Fibroblast of skin of right quadriceps (primary cell): Measurements from ENCODE around the gene MAMSTR.
A peak's percentile ranks its signal among the peaks of the same experiment; 100 is the strongest.
"Not testable (repeated sequence)": the region's sequence is repeated elsewhere in the genome, so short reads cannot be mapped to it uniquely, and the experiment has no call there.

ENCODE experiments used
- DNase-seq: peaks from one replicate; pipeline ENCODE4 v3.0.0-alpha.2; 2013

MAMSTR gene

DNA sequence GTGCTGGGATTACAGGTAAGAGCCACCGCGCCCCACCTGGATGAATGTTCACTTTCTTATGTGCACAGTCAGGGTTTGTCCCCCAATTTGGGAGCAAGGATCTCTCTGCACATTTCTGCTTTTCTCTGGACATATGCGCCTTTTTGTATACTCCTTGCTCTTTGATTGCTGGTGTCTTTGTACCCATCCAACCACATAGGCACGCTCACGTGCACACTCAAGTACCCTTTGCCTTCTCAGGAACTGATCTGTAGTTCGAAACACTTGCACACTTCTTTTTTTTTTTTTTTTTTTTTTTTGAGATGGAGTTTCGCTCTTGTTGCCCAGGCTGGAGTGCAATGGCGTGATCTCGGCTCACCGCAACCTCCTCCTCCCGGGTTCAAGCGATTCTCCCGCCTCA, 1.4 kb downstream of the MAMSTR start:
- DNase-seq: not testable (repeated sequence)

DNA sequence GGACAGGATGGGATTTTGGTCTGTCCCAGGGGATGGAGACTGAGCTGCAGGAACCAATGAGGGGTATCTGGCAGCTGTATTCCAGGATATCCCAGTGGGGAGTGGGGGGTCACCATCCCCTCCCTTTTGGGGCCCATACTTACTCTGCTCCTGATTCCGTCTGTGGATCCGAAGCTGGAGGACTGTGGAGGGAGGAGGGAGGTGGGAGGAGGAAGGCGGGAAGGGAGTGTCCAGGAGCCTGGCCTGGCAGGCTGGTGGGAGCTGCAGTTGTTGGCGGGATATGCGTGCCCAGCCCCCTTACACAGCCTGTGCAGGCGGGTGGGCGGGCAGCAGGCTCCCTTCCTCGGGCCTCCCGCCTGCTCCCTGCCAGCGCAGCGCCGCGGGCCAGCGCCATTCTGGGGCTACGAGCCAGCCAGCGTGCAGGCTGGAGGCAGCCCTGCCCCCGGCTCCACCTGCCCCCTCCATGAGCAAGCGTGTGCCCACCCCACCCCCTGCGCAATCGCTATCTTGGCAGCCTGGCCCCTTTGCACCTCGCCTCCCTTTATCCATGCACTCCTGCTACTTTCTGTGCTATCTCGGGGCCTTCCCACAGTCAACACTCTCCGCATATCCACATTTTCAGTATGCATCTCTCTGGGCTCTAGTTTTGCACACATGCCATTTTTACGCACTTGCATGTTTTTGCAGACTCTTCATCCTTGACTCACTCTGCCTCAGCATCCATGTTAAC, 2.8 kb downstream of the MAMSTR start:
- peak; percentile 73 for DNase-seq

DNA sequence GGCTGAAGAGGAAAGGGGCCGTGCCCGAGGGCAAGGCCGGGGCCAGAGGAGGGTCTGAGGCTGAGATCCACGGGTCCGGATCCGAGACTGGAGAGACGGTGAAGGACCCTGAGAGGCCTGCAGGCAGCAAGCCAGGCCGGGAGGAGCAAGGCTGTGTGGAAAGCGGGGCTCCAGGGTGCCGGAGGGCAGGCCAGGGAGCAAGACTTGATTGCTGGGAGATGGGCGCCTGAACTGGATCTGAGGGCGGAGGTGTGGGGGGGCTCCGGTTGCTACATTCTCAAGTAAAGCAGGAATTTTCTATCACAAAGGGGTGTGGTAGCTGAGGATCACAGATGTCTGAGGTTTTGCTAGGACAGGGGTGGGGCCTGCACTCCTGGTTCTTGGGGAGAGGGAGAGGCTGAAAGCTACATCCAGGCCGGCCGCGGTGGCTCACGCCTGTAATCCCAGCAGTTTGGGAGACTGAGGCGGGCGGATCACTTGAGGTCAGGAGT, 3.8 kb downstream of the MAMSTR start:
- peak; percentile 34 for DNase-seq

DNA sequence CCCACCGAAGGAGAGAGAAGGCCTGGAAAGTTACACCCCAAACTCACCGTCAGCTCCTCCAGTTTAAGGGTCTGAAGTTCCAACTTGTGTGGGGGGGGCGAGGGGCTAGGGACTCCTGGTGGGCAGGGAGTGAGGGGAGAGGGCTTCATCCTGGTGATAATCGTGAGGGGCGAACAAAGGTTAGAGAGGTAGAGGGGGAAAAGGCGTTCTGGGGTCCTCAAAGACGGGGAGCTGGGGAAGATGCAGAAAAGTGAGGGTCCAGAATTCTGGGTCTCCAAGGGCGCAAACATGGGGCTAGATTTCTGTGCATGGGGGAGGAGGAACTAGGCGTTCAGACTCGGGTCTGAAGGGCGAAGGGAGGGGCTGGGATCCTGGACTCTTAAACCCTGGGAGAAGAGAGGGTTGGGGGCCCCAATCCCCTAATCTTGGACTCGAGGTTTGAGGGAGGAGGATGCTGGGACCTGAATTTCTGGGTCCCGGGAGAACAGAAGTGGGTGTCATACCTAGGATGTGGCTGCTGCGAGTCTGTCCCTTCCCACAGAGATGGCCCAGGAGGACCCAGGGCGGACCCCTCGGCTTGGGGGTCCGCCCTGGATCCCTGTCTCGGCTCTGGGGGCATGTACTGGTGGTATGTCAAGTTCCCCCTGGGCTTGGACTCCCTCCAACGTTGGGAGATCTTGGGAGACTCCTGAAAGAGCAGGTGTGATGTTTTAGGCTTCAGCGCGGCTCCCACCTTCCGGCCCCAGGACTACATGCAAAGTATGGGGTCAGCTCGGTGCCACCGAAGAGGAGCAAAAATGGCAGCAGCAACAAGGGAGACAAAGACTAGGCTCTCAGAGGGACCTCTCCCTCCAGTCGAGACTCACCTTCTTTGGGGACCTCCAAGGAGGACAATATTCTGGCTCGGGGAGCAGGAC, 4.5 kb downstream of the MAMSTR start:
- no peak for DNase-seq

DNA sequence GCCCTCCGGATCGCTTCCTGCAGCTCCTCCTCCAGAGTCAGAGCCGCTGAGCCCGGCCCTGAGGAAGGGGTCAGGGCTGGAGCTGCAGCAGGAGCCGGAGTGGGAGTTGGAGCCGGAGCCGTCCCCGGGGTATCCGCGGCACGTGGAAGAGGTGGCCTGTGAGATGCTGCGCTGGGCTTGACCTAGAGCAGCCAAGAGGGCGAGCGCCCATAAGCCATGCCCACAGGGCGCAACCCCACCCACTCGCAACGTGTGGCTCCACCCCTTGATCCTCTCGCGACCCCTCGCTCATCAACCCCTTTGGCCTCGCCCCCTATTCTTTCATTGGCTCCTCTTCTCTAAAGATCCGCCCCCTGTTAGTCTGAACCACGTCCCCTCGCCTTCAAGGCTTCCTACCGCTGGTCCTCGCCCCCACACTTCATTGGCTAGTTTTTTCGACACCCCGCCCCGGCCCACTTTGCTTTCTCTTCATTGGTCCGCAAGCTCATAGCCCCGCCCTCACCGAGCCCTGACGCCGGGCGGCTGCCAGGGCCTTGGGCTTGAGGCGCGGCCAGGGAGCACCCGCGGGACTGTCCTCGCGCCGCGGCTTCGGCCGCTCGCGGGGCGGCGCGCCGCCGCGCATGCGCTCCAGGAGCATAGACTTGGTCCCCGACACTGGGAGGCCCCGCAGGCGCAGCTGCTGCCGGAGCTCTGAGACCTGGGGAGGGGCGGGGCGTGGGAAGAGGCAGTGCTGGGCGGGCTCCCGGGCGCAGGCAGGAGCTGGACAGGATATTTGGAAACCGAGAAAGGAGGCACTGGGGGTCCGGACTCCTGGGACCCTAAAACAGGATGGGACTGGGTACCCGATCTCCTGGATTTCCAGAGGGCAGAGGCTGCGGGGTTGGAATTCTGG, 5.4 kb downstream of the MAMSTR start:
- DNase-seq: peak; percentile 100

DNA sequence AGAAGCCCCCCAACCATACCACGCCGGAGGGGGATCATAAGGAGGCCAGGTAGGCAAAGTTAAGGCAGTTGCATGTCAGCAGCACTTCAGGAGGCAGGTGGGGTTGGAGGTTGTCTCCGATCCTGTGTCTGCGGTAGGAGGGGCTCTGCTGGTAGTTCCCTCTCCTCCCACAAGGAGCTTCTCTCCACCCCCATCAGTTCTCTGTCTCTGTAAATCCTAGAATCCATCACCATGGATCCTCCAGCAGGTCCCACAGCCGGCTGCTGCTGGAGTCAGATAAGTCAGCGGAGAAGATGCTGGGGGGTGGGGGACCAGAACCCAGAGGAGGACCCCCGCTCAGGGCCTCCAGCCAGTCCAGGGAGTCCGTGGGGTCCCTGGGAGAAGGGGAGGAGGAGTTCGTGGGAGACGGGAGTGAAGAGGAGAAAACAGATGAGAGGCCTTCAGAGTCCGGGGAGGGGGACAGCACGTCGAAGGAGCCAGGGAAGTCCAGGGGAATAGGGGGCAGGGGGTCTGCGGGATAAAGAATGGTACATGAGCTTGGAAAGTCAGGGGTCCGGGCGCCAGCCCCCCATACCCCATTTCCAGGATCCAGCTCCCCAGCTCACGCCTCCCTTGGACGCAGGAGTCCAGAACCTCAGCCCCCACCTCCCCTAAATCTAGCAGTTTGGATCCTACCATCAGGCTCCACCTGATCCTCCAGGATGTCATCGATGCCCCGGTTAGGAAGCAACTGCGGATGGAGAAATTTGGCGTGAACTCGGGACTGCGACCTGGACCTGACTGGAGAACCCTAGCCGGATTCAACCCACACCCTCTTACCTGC, 6.3 kb downstream of the MAMSTR start:
- DNase-seq: peak; percentile 19

DNA sequence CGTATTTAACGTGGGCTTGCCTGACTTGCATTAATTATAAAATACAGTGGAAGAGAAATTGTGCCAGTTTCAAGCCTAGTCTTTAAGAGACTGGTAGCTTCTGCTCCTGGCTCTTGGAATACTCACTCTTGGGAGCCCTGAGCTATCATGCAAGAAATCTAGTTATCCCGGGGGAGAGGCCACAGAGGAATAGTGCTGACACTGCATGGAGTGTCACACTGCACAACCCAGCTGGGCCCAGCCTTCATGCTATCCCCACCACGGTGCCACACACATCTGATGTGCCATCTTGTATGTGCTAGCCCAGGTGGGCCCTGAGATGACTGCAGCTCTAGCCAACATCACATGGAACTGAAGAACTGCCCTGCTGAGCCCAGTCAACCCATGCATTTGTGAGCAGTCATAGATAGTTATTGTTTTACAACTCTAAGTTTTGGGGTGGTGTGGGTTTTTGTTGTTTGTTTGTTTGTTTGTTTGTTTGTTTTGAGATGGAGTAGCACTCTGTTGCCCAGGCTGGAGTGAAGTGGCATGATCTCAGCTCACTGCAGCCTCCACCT, 8.3 kb downstream of the MAMSTR start:
- DNase-seq: no peak

DNA sequence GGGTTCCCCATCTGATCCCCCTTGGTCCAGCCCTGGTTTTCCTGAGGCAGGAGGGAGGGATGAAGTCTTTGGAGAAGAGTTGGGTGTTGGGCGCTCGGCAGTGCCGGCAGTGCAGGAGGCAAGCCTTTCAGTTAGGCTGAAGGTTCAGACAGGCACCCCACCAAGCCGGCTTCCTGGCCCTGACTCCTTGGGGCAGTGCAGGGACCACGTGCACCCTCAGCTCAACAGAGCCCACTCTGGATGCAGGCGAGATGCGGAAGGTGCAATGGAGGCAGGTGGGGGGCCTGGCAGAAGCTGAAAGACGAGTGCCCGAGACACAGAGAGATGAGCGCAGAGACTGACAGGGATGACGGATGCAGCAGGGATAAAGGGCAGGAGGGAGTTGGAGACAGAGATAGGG, 11.1 kb downstream of the MAMSTR start:
- no peak for DNase-seq

DNA sequence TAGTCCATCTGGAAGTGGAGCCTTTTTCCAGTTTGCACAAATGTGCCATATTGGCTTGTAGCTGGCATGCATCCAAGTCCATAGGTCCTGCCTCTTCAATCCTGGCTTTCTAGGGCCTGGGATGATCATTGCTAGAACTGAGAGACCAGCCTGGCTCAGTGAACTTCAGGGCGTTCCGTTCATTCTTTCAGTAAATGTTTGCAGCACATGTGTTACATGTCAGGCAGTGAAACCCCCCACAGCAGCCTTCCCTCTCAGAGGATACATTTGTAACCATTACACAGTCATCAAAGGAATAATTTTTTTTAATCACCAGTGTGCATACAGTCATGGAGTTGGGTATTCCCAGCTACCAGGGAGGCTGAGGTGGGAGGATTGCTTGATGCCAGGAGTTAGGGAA, 14.1 kb downstream of the MAMSTR start:
- peak; percentile 41 for DNase-seq

DNA sequence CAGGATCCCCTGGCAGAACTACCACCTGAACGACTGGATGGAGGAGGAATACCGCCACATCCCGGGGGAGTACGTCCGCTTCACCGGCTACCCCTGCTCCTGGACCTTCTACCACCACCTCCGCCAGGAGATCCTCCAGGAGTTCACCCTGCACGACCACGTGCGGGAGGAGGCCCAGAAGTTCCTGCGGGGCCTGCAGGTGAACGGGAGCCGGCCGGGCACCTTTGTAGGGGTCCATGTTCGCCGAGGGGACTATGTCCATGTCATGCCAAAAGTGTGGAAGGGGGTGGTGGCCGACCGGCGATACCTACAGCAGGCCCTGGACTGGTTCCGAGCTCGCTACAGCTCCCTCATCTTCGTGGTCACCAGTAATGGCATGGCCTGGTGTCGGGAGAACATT, 16.2 kb downstream of the MAMSTR start:
- no peak for DNase-seq

DNA sequence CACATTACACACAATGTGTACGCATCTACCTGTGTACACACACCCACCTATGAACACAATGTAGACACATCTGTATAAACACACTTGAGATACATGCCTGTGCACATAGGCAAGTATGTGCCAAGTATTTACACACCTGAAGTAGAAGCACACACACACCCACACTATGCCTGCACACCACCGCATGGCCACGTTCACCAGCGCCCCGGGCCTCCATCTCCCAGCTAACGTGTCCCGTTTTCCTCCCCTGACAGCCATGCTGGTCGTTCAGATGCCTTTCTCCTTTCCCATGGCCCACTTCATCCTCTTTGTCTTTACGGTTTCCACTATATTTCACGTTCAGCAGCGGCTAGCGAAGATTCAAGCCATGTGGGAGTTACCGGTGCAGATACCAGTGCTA, 16.8 kb downstream of the MAMSTR start:
- DNase-seq: no peak

DNA sequence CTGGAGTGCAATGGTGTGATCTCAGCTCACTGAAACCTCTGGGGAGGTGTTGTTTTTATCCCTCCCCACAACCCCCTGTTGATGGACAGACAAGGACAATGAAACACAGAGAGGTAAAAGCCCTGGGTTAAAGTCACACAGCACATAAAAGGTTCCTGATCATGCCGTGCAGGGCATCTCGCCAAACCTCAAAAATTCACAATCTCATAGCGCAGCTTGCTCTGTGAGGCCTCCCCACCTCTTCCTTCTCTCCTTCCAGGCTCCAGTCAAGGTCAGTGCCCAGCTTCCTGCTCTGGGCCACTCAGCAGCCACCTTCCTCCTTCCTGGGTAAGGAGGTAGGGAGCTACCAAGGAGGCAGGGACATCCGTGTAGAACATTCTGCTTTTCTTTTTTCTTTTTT, 21.5 kb downstream of the MAMSTR start:
- DNase-seq: peak; percentile 76

DNA sequence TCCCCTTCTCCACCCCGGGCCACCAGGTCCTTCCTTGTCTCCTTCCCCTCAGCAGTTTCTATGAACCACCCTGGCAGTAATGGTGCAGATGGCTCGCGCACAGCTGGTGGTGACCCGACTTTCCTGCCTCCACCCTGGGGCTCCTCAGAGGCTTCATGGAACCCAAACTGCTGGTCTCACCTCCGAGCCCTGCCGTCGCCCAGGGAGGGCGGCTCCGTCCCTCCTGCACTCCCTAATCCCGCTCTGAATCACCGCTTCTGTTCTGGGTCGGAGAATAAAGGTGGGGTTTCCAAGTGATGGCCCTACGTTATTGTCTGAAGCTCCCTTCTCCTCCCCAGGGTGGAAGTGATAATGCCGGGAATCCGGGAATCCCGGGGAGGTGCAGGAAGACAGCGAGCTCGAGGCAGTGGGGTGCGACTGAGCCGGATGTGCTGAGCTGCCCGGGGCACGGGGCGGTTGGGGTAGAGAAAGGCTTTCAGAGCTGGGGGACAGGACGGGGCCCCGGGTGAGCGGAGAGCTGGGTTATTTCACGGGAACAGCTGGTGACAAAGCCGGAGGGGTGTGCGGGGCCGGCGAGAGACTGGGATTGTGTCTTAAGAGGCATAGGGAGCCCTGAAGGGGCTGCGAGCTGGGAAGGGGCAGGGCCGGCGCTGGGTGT, 23.0 kb downstream of the MAMSTR start:
- no peak for DNase-seq

DNA sequence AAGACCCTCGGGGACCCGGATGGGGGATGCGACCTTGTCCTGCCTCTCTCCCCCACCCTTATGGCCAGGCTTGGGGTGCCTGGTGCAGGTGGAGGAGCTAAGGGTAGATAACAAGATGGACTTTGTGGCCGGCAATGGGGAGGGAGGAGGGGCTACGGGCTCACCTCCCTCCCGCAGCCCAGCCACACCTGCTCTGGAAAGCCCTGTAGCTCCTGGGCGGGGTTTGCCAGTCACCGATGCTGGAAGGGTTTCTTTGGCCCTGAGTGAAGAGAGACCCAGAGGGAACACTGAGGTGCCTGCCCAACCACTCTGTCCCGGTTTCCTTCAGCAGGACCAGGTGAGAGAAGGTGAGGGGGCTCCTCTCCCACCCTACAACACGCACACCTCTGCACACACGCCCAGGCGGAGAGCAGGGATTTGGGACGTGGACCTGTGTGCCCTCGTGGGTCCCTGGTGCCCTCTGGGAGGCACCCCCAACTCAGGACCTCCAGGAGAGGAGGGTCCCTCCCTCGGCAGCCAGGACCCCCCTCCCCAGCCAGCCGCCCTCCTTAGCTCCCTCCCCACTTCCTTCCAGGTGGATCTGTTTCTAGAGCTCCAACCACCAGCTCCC, 23.7 kb downstream of the MAMSTR start, which contains the start of gene FUT2:
FUT2 (plus strand) TSS at position 229 of the 610 bp plus-strand sequence. CDS start 6,986 bp downstream, outside the sequence.
- no peak for DNase-seq

DNA sequence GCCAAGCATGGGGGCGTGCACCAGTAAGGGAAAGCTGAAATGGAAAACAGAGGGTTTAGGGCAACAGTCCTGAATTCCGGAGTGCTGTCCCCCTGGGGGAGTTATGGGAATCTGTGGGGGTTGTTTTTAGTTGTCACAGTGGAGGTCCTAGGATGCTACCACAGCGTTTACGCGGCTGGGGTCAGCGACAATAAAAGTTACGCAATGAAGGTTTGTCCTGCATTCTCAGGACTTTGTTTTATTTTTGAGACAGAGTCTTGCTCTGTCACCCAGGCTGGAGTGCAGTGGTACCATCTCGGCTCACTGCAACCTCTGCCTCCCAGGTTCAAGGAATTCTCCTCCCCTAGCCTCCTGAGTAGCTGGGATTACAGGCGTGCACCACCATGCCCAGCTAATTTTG, 25.9 kb downstream of the MAMSTR start:
- DNase-seq: not testable (repeated sequence)

DNA sequence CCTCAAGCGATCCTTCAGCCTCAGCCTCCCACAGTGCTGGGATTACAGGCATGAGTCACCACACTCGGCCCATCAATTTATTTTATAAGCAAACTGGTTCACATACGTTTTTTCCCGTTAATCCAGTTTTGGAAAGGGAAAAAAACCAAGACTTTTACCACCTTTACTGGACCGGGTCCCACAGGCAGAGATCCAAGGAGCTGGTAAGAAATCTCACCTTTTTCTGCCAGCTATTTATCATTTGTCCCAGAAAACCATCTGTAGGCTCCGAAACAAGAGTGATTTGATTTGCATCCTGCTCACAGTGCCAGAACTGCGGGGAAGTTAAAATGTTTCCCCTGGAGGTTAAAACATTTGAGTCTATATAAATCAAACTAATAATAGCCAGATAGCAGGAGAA, 30.1 kb downstream of the MAMSTR start:
- DNase-seq: no peak

DNA sequence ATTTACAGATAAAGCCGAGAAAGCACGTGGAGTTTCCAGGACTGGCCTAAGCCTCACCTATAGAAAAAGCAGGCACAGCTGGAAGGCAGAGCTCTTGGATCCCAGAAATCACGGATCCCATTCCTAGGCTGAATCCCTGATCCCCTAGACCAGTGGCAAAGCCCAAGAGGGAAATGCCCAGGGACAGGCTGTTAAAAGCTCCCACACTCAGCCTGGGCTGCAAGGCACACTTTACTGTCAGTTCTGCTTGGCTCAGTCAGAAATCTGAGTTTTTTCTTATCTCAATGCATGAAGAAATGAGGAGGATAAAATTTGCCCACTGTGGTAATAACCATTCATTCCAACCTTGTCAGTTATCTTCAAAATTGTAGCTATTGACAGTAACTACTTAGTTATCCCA, 31.7 kb downstream of the MAMSTR start:
- no peak for DNase-seq

DNA sequence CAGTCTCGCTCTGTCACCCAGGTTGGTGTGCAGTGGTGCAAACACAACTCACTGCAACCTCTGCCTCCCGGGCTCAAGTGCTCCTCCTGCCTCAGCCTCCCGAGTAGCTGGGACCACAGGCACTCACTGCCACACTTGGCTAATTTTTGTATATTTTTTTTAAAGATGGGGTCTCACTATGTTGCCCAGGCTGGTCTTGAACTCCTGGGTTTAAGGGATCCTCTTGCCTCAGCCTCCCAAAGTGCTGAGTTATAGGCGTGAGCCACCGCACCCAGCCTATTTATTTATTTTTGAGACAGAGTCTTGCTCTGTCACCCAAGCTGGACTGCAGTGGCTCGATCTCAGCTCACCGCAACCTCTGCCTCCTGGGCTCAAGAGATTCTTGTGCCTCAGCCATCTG, 32.9 kb downstream of the MAMSTR start:
- not testable (repeated sequence) for DNase-seq

DNA sequence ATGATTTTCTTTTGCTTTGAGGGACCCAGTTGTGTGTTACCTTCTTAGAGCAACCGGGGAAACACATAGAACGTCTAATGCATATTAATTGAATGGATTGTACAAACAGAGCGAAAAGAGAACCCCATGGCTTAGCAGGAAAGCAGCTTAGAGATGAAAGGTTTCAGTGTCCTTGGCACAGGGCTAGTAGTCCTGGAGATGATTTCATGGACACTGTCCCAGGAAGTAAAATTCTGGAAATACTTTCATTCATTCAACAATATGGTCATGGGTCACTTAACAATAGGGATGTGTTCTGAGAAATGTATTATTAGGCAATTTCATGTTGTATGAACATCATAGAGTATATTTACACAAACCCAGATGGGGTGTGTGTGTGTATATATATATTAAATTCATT, 33.4 kb downstream of the MAMSTR start:
- no peak for DNase-seq

DNA sequence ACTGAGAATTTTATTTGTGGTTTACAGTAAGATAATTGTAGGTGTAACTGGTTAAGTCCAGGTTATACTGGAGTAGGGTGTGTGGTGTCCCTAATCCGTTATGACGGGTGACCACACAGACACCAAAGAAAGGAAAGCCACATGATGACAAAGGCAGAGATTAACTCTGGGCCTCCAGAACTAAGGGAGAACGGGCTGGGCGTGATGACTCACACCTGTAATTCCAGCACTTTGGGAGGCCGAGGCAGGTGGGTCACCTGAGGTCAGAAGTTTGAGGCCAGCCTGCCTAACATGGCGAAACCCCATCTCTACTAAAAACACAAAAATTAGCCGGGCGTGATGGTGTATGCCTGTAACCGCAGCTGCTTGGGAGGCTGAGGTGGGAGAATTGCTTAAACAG, 33.9 kb downstream of the MAMSTR start:
- DNase-seq: no peak

DNA sequence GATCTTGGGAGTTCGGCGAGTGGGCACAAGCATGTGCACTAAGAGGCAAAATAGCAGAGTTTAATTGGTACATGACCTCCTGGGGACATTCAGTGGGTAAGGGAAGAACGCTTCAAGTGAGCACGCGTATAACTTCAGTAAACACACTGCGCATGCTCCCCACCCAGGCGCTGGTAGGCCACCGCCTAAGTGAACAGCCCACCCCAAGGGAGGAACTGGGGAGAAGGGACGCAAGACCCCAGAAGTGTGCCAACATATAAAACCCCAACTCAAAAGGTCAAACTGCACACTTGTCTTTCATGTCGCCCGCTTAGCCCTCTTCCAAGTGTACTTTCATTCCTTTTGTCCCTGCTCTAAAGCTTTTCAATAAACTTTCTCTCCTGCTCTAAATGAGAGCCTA, 36.2 kb downstream of the MAMSTR start:
- peak; percentile 39 for DNase-seq
